ENCODE data around the gene ADCY7.

The ADCY7 gene

GRCh38 chr16:50280932-50281331, 14.6 kb downstream of the ADCY7 start:
- Mint-ChIP-seq H3K9me3 (no peaks in the 10 kb centered on the region), H3K4me1 (peaks cover 85% of the 10 kb centered on the region), H3K4me3 (peak overlapping the region; percentile 23), H3K27ac (no peak overlapping the region), H3K27me3 (no peaks in the 10 kb centered on the region), H3K36me3 (peaks cover 2% of the 10 kb centered on the region)

GRCh38 chr16:50281391-50282009, 15.1 kb downstream of the ADCY7 start:
- Mint-ChIP-seq H3K36me3 (peaks cover 4% of the 10 kb centered on the region), H3K4me1 (peaks cover 85% of the 10 kb centered on the region), H3K9me3 (no peaks in the 10 kb centered on the region), H3K27ac (no peak overlapping the region), H3K27me3 (no peaks in the 10 kb centered on the region), H3K4me3 (peak overlapping the region; percentile 77)

GRCh38 chr16:50282010-50282538, 15.7 kb downstream of the ADCY7 start:
- H3K4me3 Mint-ChIP-seq: peak overlapping the region; percentile 77
- no peaks in the 10 kb centered on the region for H3K9me3 Mint-ChIP-seq
- H3K27ac Mint-ChIP-seq: peak overlapping the region; percentile 86
- peaks cover 6% of the 10 kb centered on the region for H3K36me3 Mint-ChIP-seq
- H3K4me1 Mint-ChIP-seq: peaks cover 81% of the 10 kb centered on the region
- no peaks in the 10 kb centered on the region for H3K27me3 Mint-ChIP-seq

- Mint-ChIP-seq H3K4me1 (peaks cover 75% of the 10 kb centered on the region), H3K9me3 (no peaks in the 10 kb centered on the region), H3K36me3 (peaks cover 6% of the 10 kb centered on the region), H3K27me3 (no peaks in the 10 kb centered on the region), H3K4me3 (peak overlapping the region; percentile 23), H3K27ac (peak overlapping the region; percentile 87)
Observed at GRCh38 chr16:50282955-50283631, 16.7 kb downstream of the ADCY7 start.

- Mint-ChIP-seq H3K27me3 (no peaks in the 10 kb centered on the region), H3K27ac (peak overlapping the region; percentile 51), H3K4me3 (peak overlapping the region; percentile 66), H3K36me3 (peaks cover 6% of the 10 kb centered on the region), H3K4me1 (peaks cover 67% of the 10 kb centered on the region), H3K9me3 (no peaks in the 10 kb centered on the region)
Observed at GRCh38 chr16:50284131-50284911, 18.0 kb downstream of the ADCY7 start.

GRCh38 chr16:50285406-50286003, 19.2 kb downstream of the ADCY7 start:
- Mint-ChIP-seq H3K36me3 (peaks cover 8% of the 10 kb centered on the region), H3K4me1 (peaks cover 59% of the 10 kb centered on the region), H3K27ac (peak overlapping the region; percentile 81), H3K4me3 (no peak overlapping the region), H3K27me3 (no peaks in the 10 kb centered on the region), H3K9me3 (no peaks in the 10 kb centered on the region)

GRCh38 chr16:50286681-50287080, 20.3 kb downstream of the ADCY7 start:
- no peaks in the 10 kb centered on the region for H3K9me3 Mint-ChIP-seq
- H3K4me3 Mint-ChIP-seq: no peak overlapping the region
- H3K27ac Mint-ChIP-seq: peak overlapping the region; percentile 12
- H3K4me1 Mint-ChIP-seq: peaks cover 56% of the 10 kb centered on the region
- H3K36me3 Mint-ChIP-seq: peaks cover 8% of the 10 kb centered on the region
- no peaks in the 10 kb centered on the region for H3K27me3 Mint-ChIP-seq

GRCh38 chr16:50288026-50288425, 21.7 kb downstream of the ADCY7 start:
- H3K9me3 Mint-ChIP-seq: no peaks in the 10 kb centered on the region
- H3K4me1 Mint-ChIP-seq: peaks cover 45% of the 10 kb centered on the region
- no peak overlapping the region for H3K4me3 Mint-ChIP-seq
- H3K36me3 Mint-ChIP-seq: peaks cover 8% of the 10 kb centered on the region
- no peaks in the 10 kb centered on the region for H3K27me3 Mint-ChIP-seq
- no peak overlapping the region for H3K27ac Mint-ChIP-seq

GRCh38 chr16:50288920-50289319, 22.6 kb downstream of the ADCY7 start:
- H3K9me3 Mint-ChIP-seq: no peaks in the 10 kb centered on the region
- H3K27me3 Mint-ChIP-seq: no peaks in the 10 kb centered on the region
- H3K4me3 Mint-ChIP-seq: no peak overlapping the region
- peaks cover 8% of the 10 kb centered on the region for H3K36me3 Mint-ChIP-seq
- H3K4me1 Mint-ChIP-seq: peaks cover 36% of the 10 kb centered on the region
- H3K27ac Mint-ChIP-seq: peak overlapping the region; percentile 26

GRCh38 chr16:50289950-50290764, 23.8 kb downstream of the ADCY7 start:
- Mint-ChIP-seq H3K4me3 (no peak overlapping the region), H3K4me1 (peaks cover 23% of the 10 kb centered on the region), H3K27ac (peak overlapping the region; percentile 4), H3K36me3 (peaks cover 8% of the 10 kb centered on the region), H3K9me3 (no peaks in the 10 kb centered on the region), H3K27me3 (no peaks in the 10 kb centered on the region)

- Mint-ChIP-seq H3K4me3 (no peak overlapping the region), H3K4me1 (peaks cover 19% of the 10 kb centered on the region), H3K27me3 (no peaks in the 10 kb centered on the region), H3K27ac (no peak overlapping the region), H3K36me3 (peaks cover 6% of the 10 kb centered on the region), H3K9me3 (no peaks in the 10 kb centered on the region)
Observed at GRCh38 chr16:50290856-50291255, 24.5 kb downstream of the ADCY7 start.

- Mint-ChIP-seq H3K4me3 (no peak overlapping the region), H3K4me1 (peaks cover 15% of the 10 kb centered on the region), H3K27ac (peak overlapping the region; percentile 77), H3K27me3 (no peaks in the 10 kb centered on the region), H3K36me3 (peaks cover 2% of the 10 kb centered on the region), H3K9me3 (no peaks in the 10 kb centered on the region)
Observed at GRCh38 chr16:50291719-50292565, 25.6 kb downstream of the ADCY7 start.

- no peaks in the 10 kb centered on the region for H3K27me3 Mint-ChIP-seq
- no peaks in the 10 kb centered on the region for H3K9me3 Mint-ChIP-seq
- H3K36me3 Mint-ChIP-seq: peaks cover 2% of the 10 kb centered on the region
- no peak overlapping the region for H3K27ac Mint-ChIP-seq
- no peak overlapping the region for H3K4me3 Mint-ChIP-seq
- peaks cover 12% of the 10 kb centered on the region for H3K4me1 Mint-ChIP-seq
Observed at GRCh38 chr16:50292566-50292948, 26.2 kb downstream of the ADCY7 start.

Measured in activated naive CD4-positive, alpha-beta T cell treated with anti-CD3 and anti-CD28 coated beads, Interleukin-2, amount 50 U/mL, for 24 hours (primary cell).